Endothelial cell of umbilical vein (primary cell): ENCODE measurements around the gene MRPS23. TPM values are rescaled to one million over a fixed set of nuclear protein-coding genes. Genes with fewer than 3 reads are reported as not detected.

Experiments used
- BruUV-seq: library from RNA; stranded (reverse); fragments of 400-500 nt; replicated peaks from 2 replicates; lab custom pipeline; 2021; lab: Mats Ljungman, UMichigan
- CTCF ChIA-PET: fragments of 300-600, 350-600 bp; sonication (Branson Sonifier 250); formaldehyde crosslinking; loops from one replicate; lab custom pipeline; 2021; ENCODE audit warnings: antibody characterized with exemption, inconsistent platforms; lab: Charles Lee
- POLR2A ChIA-PET: fragments of 300-600, 350-600 bp; sonication (Branson Sonifier 250); formaldehyde crosslinking; loops from one replicate; lab custom pipeline; 2021; ENCODE audit warnings: antibody characterized with exemption, inconsistent platforms; lab: Charles Lee
- DNase-seq: peaks from one replicate; pipeline ENCODE4 v3.0.0-alpha.2; 2011; ENCODE audit warnings: low read depth, low spot score
- FAIRE-seq: peaks from 2 replicates; lab custom pipeline; 2011; peaks lifted over from hg19 to GRCh38; lab: Jason Lieb, UNC
- H2AFZ ChIP-seq: 2 replicates; pipeline ENCODE4 v1.6.0; 2012; ENCODE audit warnings: low read depth, low read length, control low read depth, inconsistent platforms
- H3K27ac ChIP-seq: 2 replicates; pipeline ENCODE4 v1.5.1; 2011; ENCODE audit warnings: low read depth, mild to moderate bottlenecking, control low read depth, low read length, moderate library complexity; ENCODE audit not compliant: insufficient read depth
- H3K27me3 ChIP-seq, 2 experiments: 2 replicates each; pipeline versions ENCODE4 v1.6.0 to v1.6.1; 2011; ENCODE audit warnings: low read length in 2 of 2, mixed read lengths in 1 of 2; ENCODE audit not compliant: control insufficient read depth in 2 of 2, insufficient read depth in 2 of 2
- H3K36me3 ChIP-seq, 2 experiments: 2 replicates in 1 of 2; 3 replicates in 1 of 2; pipeline ENCODE4 v1.5.1; 2011; ENCODE audit warnings: low read length in 2 of 2, mild to moderate bottlenecking in 1 of 2, moderate library complexity in 1 of 2; ENCODE audit not compliant: control insufficient read depth in 2 of 2, insufficient read depth in 2 of 2; ENCODE audit errors: extremely low read depth in 1 of 2
- H3K4me1 ChIP-seq: 3 replicates; pipeline ENCODE4 v1.5.1; 2011; ENCODE audit warnings: mild to moderate bottlenecking, low read length; ENCODE audit not compliant: control insufficient read depth, insufficient read depth; ENCODE audit errors: extremely low read depth
- H3K4me2 ChIP-seq: 2 replicates; pipeline ENCODE4 v1.6.1; 2011; ENCODE audit warnings: low read length, control low read depth, mixed read lengths; ENCODE audit not compliant: insufficient read depth
- H3K4me3 ChIP-seq, 3 experiments: fragments of 200-600 bp in 1 of 3; sonication (generic), shearing (Covaris generic) in 1 of 3; replicated peaks in 1 of 3; 2 replicates each; pipeline ENCODE4 v1.5.1; 2011 to 2016; ENCODE audit warnings: control low read depth in 3 of 3, low read length in 3 of 3, mild to moderate bottlenecking in 2 of 3, inconsistent platforms in 1 of 3, low read depth in 1 of 3, moderate library complexity in 1 of 3; ENCODE audit not compliant: insufficient read depth in 1 of 3
- H3K79me2 ChIP-seq: 2 replicates; pipeline ENCODE4 v1.6.0; 2012; ENCODE audit warnings: low read length, inconsistent platforms; ENCODE audit not compliant: control insufficient read depth, insufficient read depth
- H3K9ac ChIP-seq: replicated peaks from 2 replicates; pipeline ENCODE3; 2011; ENCODE audit warnings: low read length, control low read depth; ENCODE audit not compliant: insufficient read depth; ENCODE audit errors: extremely low read depth
- H3K9me1 ChIP-seq: replicated peaks from 3 replicates; pipeline ENCODE4 v1.6.0; 2011; ENCODE audit warnings: mild to moderate bottlenecking, low read length; ENCODE audit not compliant: control insufficient read depth, insufficient read depth; ENCODE audit errors: extremely low read depth
- H3K9me3 ChIP-seq: replicated peaks from 2 replicates; pipeline ENCODE4 v1.5.1; 2012; ENCODE audit warnings: low read length, inconsistent platforms; ENCODE audit not compliant: control insufficient read depth, insufficient read depth
- H4K20me1 ChIP-seq: replicated peaks from 2 replicates; pipeline ENCODE3; 2011; ENCODE audit warnings: mild to moderate bottlenecking, low read length; ENCODE audit not compliant: control insufficient read depth, insufficient read depth; ENCODE audit errors: extremely low read depth
- CTCF ChIP-seq, 2 donors: IDR thresholded peaks; 1 replicate in 1 of 2; 2 replicates in 1 of 2; pipeline ENCODE4 v1.5.1; 2011; ENCODE audit warnings: low read length in 2 of 2, mild to moderate bottlenecking in 2 of 2, moderate library complexity in 2 of 2, control low read depth in 1 of 2, inconsistent platforms in 1 of 2, low read depth in 1 of 2; ENCODE audit not compliant: insufficient read depth in 1 of 2; ENCODE audit errors: extremely low read depth in 1 of 2
- EZH2 ChIP-seq: IDR thresholded peaks from 2 replicates; pipeline ENCODE4 v1.6.1; 2012; ENCODE audit warnings: borderline replicate concordance, low read depth, mild to moderate bottlenecking, moderate library complexity, low read length, inconsistent platforms; ENCODE audit not compliant: severe bottlenecking
- FOS ChIP-seq: IDR thresholded peaks from 2 replicates; pipeline ENCODE4 v1.6.1; 2011; ENCODE audit warnings: mild to moderate bottlenecking, low read length, moderate library complexity, borderline replicate concordance; ENCODE audit not compliant: insufficient read depth
- GATA2 ChIP-seq: IDR thresholded peaks from 2 replicates; pipeline ENCODE4 v1.7.0; 2011; ENCODE audit warnings: low read depth, mild to moderate bottlenecking, moderate library complexity, mixed read lengths, low read length; ENCODE audit not compliant: insufficient read length, insufficient read depth
- JUN ChIP-seq: IDR thresholded peaks from 2 replicates; pipeline ENCODE4 v1.6.1; 2011; ENCODE audit warnings: borderline replicate concordance, low read depth; ENCODE audit not compliant: insufficient read length, insufficient read depth
- MYC ChIP-seq: IDR thresholded peaks from one replicate; pipeline ENCODE4 v1.6.1; 2011; ENCODE audit warnings: mild to moderate bottlenecking, low read depth, low read length
- POLR2A ChIP-seq: IDR thresholded peaks from 2 replicates; pipeline ENCODE4 v1.6.1; 2012; ENCODE audit warnings: low read depth, mild to moderate bottlenecking, control low read depth, low read length
- POLR2AphosphoS5 ChIP-seq: IDR thresholded peaks from 2 replicates; pipeline ENCODE4 v1.6.1; 2012; ENCODE audit warnings: low read depth, mild to moderate bottlenecking, control low read depth, low read length, moderate library complexity; ENCODE audit not compliant: insufficient read depth
- dilution Hi-C: fragments of 300-500 bp; cut with MboI; formaldehyde crosslinking; loops from one replicate; pipeline ENCODE4 v1.15.0; 2019; ENCODE audit warnings: low sequenced_read_pairs; ENCODE audit not compliant: extremely low pct_ligation_motif_present
- intact Hi-C: fragments of 100-400 bp; cut with micrococcal nuclease; formaldehyde crosslinking; loops from one replicate; pipeline ENCODE4 v1.10.0; 2022
- polyA plus RNA-seq, 4 experiments: library from polyadenylated mRNA; depleted of rRNA in 3 of 4; stranded (reverse) in 3 of 4; unstranded in 1 of 4; fragments of >200 nt; gene quantifications; 2 replicates each; pipeline versions ENCODE4 v1.2.1 to v1.2.3, GENCODE V29; 2011 to 2012; ENCODE audit warnings: missing spikeins in 1 of 4
- total RNA-seq: library from RNA; stranded (reverse); gene quantifications from 2 replicates; pipeline ENCODE4 v1.2.3, GENCODE V29; 2021
- TF ChIP-seq, protein P1 (sequence below): IDR thresholded peaks from 2 replicates; pipeline ENCODE4 v1.6.1; 2011; ENCODE audit not compliant: insufficient read depth, insufficient read length

Gene MRPS23
- total and polyA plus RNA-seq, 2 donors (not counting 3 experiments of a cell fraction or from before 2014, with no cell fraction given): 39.9 to 46.2 TPM

- peaks cover 14% of the 10 kb centered on the region for H3K79me2 ChIP-seq
- H4K20me1 ChIP-seq: no peaks in the 10 kb centered on the region
- no peak overlapping the region for H3K9ac ChIP-seq
- dilution Hi-C loops: loop anchor here (25.0 kb wide), 1 partner anchor 134 kb away; the partner anchor contains the start of gene VEZF1
- no peaks in the 10 kb centered on the region for H3K9me3 ChIP-seq
- TF ChIP-seq EZH2 (no peak), JUN (no peak), FOS (no peak), GATA2 (no peak), MYC (no peak), POLR2A (no peak), CTCF (IDR thresholded peaks at IDR 0.05; ENCODE audit: extremely low read depth in 1 of 2, insufficient read depth in 1 of 2, low read depth in 1 of 2, low read length in 2 of 2) (no peak), POLR2AphosphoS5 (no peak)
- TF ChIP-seq, protein P1, sequence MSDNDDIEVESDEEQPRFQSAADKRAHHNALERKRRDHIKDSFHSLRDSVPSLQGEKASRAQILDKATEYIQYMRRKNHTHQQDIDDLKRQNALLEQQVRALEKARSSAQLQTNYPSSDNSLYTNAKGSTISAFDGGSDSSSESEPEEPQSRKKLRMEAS: no peak
- no peak overlapping the region for H3K27ac ChIP-seq
- FAIRE-seq: no peak
- H3K4me3 ChIP-seq: no peak overlapping the region
- no peak for DNase-seq
- ChIA-PET CTCF (interaction anchor here (3.8 to 18.8 kb wide), 3 partner anchors 19 to 143 kb away, joined by 17 to 584 read pairs (median 202); partner anchors contain the start of gene VEZF1), POLR2A (no interaction called here)
- BruUV-seq: no TSS peak
- H2AFZ ChIP-seq: no peak overlapping the region
- H3K4me2 ChIP-seq: no peak overlapping the region
- H3K9me1 ChIP-seq: no peaks in the 10 kb centered on the region
- peaks cover 14% of the 10 kb centered on the region for H3K4me1 ChIP-seq
- intact Hi-C loops: no loop called here
- H3K36me3 ChIP-seq: no peaks in the 10 kb centered on the region
- no peaks in the 10 kb centered on the region for H3K27me3 ChIP-seq
Measured at GRCh38 chr17:57852955-57853328, 3.1 kb upstream of the MRPS23 start.
